ENCODE data around the gene CPA5.

CPA5 gene

DNA sequence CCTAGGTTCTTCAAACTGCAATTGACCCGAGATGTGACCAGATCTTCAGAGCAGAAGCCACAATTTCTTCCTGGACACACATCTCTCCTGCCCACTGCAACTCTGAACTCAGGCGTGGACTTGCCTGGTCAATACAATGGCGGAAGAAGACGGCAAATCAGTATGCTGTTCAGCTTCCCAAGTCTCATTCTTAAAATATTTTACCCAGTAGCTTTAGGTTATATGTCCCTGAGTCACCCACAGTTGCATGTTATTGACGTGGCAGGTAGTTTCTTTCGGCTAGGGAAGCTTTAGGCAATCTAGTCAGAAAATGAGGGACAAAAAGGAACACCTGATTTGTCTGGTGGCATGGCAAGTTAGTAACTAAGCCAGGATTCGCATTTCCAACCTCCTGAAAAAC is 73.7 kb downstream of the CPA5 start:
- no peaks in the 10 kb centered on the region for H3K9me3 ChIP-seq (ENCODE audit: control insufficient read depth, low read length)
- WGBS, 2 experiments (ENCODE audit: insufficient coverage in 2 of 2): 96 to 100% methylated on average over 6 of the region's 7 CpGs
- no peak overlapping the region for H3K4me3 ChIP-seq (ENCODE audit: extremely low read depth, insufficient read depth, low read length, poor library complexity, severe bottlenecking)
- peaks cover 15% of the 10 kb centered on the region for H3K4me1 ChIP-seq (ENCODE audit: control insufficient read depth, insufficient read depth, low read length, poor library complexity, severe bottlenecking)
- no peaks in the 10 kb centered on the region for H3K36me3 ChIP-seq (ENCODE audit: control insufficient read depth, insufficient read depth, low read length)
- H3K27ac ChIP-seq (ENCODE audit: low read depth, low read length, severe bottlenecking): no peak overlapping the region
